Type B pancreatic cell (in vitro differentiated cells): Measurements from ENCODE around the gene TBX15. TPM values are rescaled to one million over a fixed set of nuclear protein-coding genes. Genes with fewer than 3 reads are reported as not detected.

ENCODE experiments used
- DNase-seq: peaks from one replicate; pipeline ENCODE4 v3.0.0; 2021; ENCODE audit warnings: mixed read lengths; ENCODE audit not compliant: unreplicated experiment; ENCODE audit errors: extremely low spot score
- H3K27ac Mint-ChIP-seq: 2 replicates; pipeline ENCODE4 v1.8.0; 2021; ENCODE audit warnings: mild to moderate bottlenecking, mixed read lengths
- H3K27me3 Mint-ChIP-seq: 2 replicates; pipeline ENCODE4 v1.8.0; 2021; ENCODE audit warnings: mixed read lengths
- H3K36me3 Mint-ChIP-seq: 2 replicates; pipeline ENCODE4 v1.8.0; 2021; ENCODE audit warnings: mixed read lengths
- H3K4me1 Mint-ChIP-seq: one replicate; pipeline ENCODE4 v1.8.0; 2021; ENCODE audit warnings: mixed read lengths; ENCODE audit not compliant: unreplicated experiment
- H3K4me3 Mint-ChIP-seq: 2 replicates; pipeline ENCODE4 v1.8.0; 2021; ENCODE audit warnings: mild to moderate bottlenecking, mixed read lengths
- H3K9me3 Mint-ChIP-seq: 2 replicates; pipeline ENCODE4 v1.8.0; 2021; ENCODE audit warnings: mixed read lengths
- total RNA-seq: library from RNA; stranded (reverse); gene quantifications from 2 replicates; pipeline ENCODE4 v1.2.1, GENCODE V29; 2021; ENCODE audit warnings: low replicate concordance
- TF ChIP-seq, protein P1 (sequence below): fragments of 200-600 bp; sonication (generic); conservative IDR thresholded peaks from 2 replicates; pipeline ENCODE4 v1.5.0; 2021; ENCODE audit warnings: antibody characterized with exemption, mild to moderate bottlenecking

The TBX15 gene
- total RNA-seq, 1 donor from 2014 or later: 8.5 TPM

DNA sequence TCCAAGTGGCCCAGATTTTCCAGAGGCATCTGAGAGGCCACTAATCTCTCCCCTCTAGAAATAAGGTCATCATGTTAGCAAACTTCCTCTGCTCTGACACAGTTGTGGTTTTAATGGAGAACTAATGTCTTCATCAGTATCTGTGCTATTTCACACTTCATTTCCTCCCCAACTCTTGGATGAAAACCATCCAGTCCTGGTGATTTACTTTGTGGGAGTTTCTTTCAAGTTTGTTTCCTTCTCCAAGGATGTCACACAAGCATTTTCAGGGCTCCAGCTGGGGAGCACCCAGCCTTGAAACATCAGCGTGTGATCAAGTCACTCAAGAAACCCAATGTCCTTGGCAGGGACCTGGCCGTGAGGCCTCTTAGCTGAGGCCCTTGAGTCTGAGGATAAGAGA, 38.8 kb downstream of the TBX15 start:
- Mint-ChIP-seq H3K4me3 (no peak overlapping the region), H3K36me3 (no peaks in the 10 kb centered on the region)

DNA sequence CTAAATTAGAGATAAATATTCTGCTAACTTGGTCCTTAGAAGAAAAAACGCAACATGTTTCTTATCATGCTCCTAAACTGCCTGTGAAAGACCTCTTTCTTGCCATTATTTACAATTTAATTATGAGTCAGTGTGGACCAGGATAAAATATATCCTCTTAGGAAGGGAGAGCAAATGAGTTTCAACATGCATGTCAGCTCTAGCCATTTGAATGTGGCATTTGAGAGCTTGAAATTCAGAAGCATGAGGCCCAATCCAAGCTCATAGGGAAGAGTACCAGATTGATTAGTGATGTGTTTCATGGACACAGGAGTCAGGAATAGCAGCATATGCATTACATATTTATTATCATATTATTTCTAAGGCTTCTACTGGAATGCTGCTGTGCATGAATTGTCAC, 39.3 kb downstream of the TBX15 start:
- TF ChIP-seq, protein P1, sequence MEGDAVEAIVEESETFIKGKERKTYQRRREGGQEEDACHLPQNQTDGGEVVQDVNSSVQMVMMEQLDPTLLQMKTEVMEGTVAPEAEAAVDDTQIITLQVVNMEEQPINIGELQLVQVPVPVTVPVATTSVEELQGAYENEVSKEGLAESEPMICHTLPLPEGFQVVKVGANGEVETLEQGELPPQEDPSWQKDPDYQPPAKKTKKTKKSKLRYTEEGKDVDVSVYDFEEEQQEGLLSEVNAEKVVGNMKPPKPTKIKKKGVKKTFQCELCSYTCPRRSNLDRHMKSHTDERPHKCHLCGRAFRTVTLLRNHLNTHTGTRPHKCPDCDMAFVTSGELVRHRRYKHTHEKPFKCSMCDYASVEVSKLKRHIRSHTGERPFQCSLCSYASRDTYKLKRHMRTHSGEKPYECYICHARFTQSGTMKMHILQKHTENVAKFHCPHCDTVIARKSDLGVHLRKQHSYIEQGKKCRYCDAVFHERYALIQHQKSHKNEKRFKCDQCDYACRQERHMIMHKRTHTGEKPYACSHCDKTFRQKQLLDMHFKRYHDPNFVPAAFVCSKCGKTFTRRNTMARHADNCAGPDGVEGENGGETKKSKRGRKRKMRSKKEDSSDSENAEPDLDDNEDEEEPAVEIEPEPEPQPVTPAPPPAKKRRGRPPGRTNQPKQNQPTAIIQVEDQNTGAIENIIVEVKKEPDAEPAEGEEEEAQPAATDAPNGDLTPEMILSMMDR: no peak
- no peak overlapping the region for H3K4me3 Mint-ChIP-seq
- no peaks in the 10 kb centered on the region for H3K36me3 Mint-ChIP-seq
- H3K27me3 Mint-ChIP-seq: peaks cover 15% of the 10 kb centered on the region
- no peak overlapping the region for H3K27ac Mint-ChIP-seq
- H3K9me3 Mint-ChIP-seq: no peaks in the 10 kb centered on the region
- H3K4me1 Mint-ChIP-seq: peaks cover 6% of the 10 kb centered on the region
- no peak for DNase-seq

More for the DNA sequence above, 38.8 kb downstream of the TBX15 start:
- Mint-ChIP-seq H3K27me3 (peaks cover 15% of the 10 kb centered on the region), H3K9me3 (no peaks in the 10 kb centered on the region), H3K4me1 (peaks cover 10% of the 10 kb centered on the region), H3K27ac (no peak overlapping the region)
- DNase-seq: no peak
- TF ChIP-seq, protein P1: no peak

- Mint-ChIP-seq H3K4me3 (no peak overlapping the region), H3K27ac (no peak overlapping the region), H3K27me3 (peaks cover 15% of the 10 kb centered on the region), H3K4me1 (peaks cover 6% of the 10 kb centered on the region), H3K36me3 (no peaks in the 10 kb centered on the region), H3K9me3 (no peaks in the 10 kb centered on the region)
- TF ChIP-seq, protein P1: no peak
- DNase-seq: no peak
These were observed 39.8 kb downstream of the TBX15 start for GRCh38 chr1:118948351-118948750.

- Mint-ChIP-seq H3K27me3 (peaks cover 19% of the 10 kb centered on the region), H3K9me3 (no peaks in the 10 kb centered on the region), H3K27ac (no peak overlapping the region), H3K4me3 (no peak overlapping the region), H3K4me1 (peaks cover 6% of the 10 kb centered on the region), H3K36me3 (no peaks in the 10 kb centered on the region)
- no peak for DNase-seq
- TF ChIP-seq, protein P1: no peak
These were observed 40.4 kb downstream of the TBX15 start for GRCh38 chr1:118947790-118948189.

DNA sequence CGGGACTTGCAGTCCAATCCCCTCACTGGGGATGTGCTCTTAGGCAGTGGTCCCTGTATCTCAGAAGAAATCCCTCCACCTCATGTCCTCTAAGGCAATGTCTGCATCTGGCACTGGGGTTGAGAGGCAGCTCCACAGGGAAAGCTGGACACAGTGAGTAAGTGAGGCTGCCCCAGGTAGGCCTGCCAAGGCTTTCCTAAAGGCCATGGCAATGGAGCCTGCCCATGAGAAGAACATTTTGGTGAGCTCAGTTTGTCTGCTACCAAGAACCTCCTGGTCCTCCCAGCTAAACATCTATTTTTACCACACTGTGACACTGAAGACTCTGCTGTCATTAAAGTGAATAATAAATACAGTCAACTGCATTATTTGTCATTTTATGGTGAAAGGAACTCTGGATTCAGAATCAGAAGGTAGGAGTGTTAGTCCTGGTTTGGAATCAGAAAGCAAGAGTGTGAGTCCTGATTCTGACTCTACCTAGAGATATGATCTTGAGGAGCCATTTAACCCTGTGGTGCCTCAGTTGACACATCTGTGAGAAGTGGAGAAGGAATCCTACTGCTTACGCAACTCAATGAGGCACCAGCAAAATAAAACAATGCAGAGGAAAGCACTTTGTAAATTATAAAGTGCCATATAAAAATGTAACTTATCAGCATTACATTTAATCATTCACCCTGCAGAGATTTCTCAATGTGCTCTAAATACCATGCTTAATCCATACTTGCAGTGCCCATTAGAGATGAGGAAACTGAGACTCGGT, 41.0 kb downstream of the TBX15 start:
- peaks cover 6% of the 10 kb centered on the region for H3K4me1 Mint-ChIP-seq
- no peaks in the 10 kb centered on the region for H3K36me3 Mint-ChIP-seq
- TF ChIP-seq, protein P1: no peak
- peaks cover 21% of the 10 kb centered on the region for H3K27me3 Mint-ChIP-seq
- no peak for DNase-seq
- no peaks in the 10 kb centered on the region for H3K9me3 Mint-ChIP-seq
- no peak overlapping the region for H3K27ac Mint-ChIP-seq
- H3K4me3 Mint-ChIP-seq: no peak overlapping the region
